Vagina (tissue), 2 donors: Measurements from ENCODE around the gene RGS17. TPM values are rescaled to one million over a fixed set of nuclear protein-coding genes. Genes with fewer than 3 reads are reported as not detected.
"Not testable (repeated sequence)": the region's sequence is repeated elsewhere in the genome, so short reads cannot be mapped to it uniquely, and the experiment has no call there.

Experiments used
- DNase-seq, 2 donors: peaks; one replicate each; pipeline ENCODE4 v3.0.0-alpha.2; 2017; ENCODE audit errors: extremely low spot score in 2 of 2
- H3K27ac ChIP-seq: fragments of 200-600 bp; sonication (generic); one replicate; pipeline ENCODE4 v1.5.1; 2019
- H3K27me3 ChIP-seq: fragments of 200-600 bp; sonication (generic); one replicate; pipeline ENCODE4 v1.5.1; 2019
- H3K36me3 ChIP-seq, 2 donors: fragments of 200-600 bp; sonication (generic); one replicate each; pipeline ENCODE4 v1.5.1; 2017 to 2019
- H3K4me1 ChIP-seq: fragments of 200-600 bp; sonication (generic); one replicate; pipeline ENCODE4 v1.5.1; 2019
- H3K4me3 ChIP-seq, 2 donors: fragments of 200-600 bp; sonication (generic); 1 replicate in 1 of 2; 2 replicates in 1 of 2; pipeline ENCODE4 v1.5.1; 2016 to 2019
- H3K9me3 ChIP-seq: fragments of 200-600 bp; sonication (generic); one replicate; pipeline ENCODE4 v1.5.1; 2019
- POLR2A ChIP-seq, 2 donors: fragments of 450-650 bp; IDR thresholded peaks; one replicate each; pipeline ENCODE4 v1.6.1; 2017; ENCODE audit warnings: antibody characterized with exemption in 2 of 2, mild to moderate bottlenecking in 2 of 2, moderate library complexity in 2 of 2
- POLR2AphosphoS5 ChIP-seq, 2 donors: sonication (generic); formaldehyde crosslinking; IDR thresholded peaks; one replicate each; pipeline ENCODE4 v1.9.0; 2017; ENCODE audit warnings: antibody characterized with exemption in 2 of 2, mild to moderate bottlenecking in 2 of 2, low read depth in 1 of 2; ENCODE audit not compliant: insufficient read depth in 1 of 2
- intact Hi-C: fragments of 100-400 bp; cut with DNase I; formaldehyde crosslinking; loops from one replicate; pipeline ENCODE4 v1.15.1; 2023
- total RNA-seq: library from RNA; depleted of rRNA; stranded (reverse); fragments of >200 nt; gene quantifications from one replicate; pipeline ENCODE4 v1.2.3, GENCODE V29; 2016
- TF ChIP-seq, protein P1 (sequence below), 3 experiments: fragments of 450-650 bp in 2 of 3; fragments of 200-600 bp in 1 of 3; sonication (generic) in 1 of 3; IDR thresholded peaks; one replicate each; pipeline ENCODE4 v1.5.1; 2017 to 2019; ENCODE audit warnings: antibody characterized with exemption in 3 of 3, mild to moderate bottlenecking in 2 of 3, moderate library complexity in 2 of 3

Gene RGS17
- total RNA-seq, 1 donor from 2014 or later = 0.25 TPM

DNA sequence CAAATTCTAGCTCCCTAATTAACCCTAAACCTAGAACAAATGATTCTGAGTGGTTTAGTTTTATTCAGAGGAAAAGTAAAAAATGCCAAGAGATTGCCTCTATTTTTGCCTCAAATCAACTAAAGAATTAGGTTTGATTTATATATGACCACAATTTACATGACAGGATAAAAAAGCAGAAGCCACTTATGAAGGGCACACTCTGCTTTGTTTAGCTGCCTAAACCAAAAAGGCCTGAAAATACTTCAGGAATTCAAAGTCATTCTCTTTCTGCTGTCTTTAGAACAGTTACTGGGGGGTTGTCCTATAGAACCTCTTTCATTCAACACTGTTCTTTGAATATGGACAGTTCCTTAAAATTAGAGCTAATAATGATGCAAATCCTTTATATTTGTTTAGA is 153.5 kb downstream of the RGS17 start:
- no peaks in the 10 kb centered on the region for H3K9me3 ChIP-seq
- H3K36me3 ChIP-seq = peaks cover 0 to 16% of the 10 kb centered on the region in 2 donors
- H3K4me1 ChIP-seq = peaks cover 19% of the 10 kb centered on the region
- TF ChIP-seq POLR2AphosphoS5 (IDR thresholded peaks at IDR 0.05; ENCODE audit: insufficient read depth in 1 of 2, low read depth in 1 of 2) (no peak), POLR2A (IDR thresholded peaks at IDR 0.05) (no peak)
- TF ChIP-seq, protein P1, sequence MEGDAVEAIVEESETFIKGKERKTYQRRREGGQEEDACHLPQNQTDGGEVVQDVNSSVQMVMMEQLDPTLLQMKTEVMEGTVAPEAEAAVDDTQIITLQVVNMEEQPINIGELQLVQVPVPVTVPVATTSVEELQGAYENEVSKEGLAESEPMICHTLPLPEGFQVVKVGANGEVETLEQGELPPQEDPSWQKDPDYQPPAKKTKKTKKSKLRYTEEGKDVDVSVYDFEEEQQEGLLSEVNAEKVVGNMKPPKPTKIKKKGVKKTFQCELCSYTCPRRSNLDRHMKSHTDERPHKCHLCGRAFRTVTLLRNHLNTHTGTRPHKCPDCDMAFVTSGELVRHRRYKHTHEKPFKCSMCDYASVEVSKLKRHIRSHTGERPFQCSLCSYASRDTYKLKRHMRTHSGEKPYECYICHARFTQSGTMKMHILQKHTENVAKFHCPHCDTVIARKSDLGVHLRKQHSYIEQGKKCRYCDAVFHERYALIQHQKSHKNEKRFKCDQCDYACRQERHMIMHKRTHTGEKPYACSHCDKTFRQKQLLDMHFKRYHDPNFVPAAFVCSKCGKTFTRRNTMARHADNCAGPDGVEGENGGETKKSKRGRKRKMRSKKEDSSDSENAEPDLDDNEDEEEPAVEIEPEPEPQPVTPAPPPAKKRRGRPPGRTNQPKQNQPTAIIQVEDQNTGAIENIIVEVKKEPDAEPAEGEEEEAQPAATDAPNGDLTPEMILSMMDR (IDR thresholded peaks at IDR 0.05) = no peak
- intact Hi-C loops = no loop called here
- H3K27ac ChIP-seq = no peak overlapping the region
- no peak overlapping the region for H3K4me3 ChIP-seq
- no peak for DNase-seq
- H3K27me3 ChIP-seq = no peaks in the 10 kb centered on the region

DNA sequence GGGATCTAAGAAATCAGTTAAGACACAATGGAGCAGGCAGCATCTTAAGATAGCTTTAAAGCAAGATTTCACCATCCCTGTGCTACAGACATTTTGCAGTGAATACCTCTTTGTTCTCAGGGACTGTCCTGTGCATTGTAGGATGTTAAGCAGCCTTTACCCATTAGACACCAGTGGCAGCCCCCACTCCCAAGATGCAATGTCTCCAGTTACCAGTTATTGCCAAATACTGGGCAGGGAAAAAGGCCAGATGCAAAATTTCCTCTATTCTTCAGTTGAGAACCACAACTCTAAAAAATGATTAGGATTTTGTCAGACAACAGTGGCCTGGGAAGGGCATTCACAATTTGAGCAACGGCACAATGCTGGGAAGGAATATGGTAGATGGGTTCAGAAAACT is 154.3 kb downstream of the RGS17 start:
- no peak overlapping the region for H3K27ac ChIP-seq
- DNase-seq = no peak
- peaks cover 11% of the 10 kb centered on the region for H3K4me1 ChIP-seq
- TF ChIP-seq POLR2A (IDR thresholded peaks at IDR 0.05) (no peak), POLR2AphosphoS5 (IDR thresholded peaks at IDR 0.05; ENCODE audit: insufficient read depth in 1 of 2, low read depth in 1 of 2) (no peak)
- TF ChIP-seq, protein P1 (IDR thresholded peaks at IDR 0.05) = no peak
- H3K36me3 ChIP-seq = peaks cover under 1 to 19% of the 10 kb centered on the region in 2 donors
- no peak overlapping the region for H3K4me3 ChIP-seq
- no peaks in the 10 kb centered on the region for H3K9me3 ChIP-seq
- no peaks in the 10 kb centered on the region for H3K27me3 ChIP-seq
- intact Hi-C loops = no loop called here

DNA sequence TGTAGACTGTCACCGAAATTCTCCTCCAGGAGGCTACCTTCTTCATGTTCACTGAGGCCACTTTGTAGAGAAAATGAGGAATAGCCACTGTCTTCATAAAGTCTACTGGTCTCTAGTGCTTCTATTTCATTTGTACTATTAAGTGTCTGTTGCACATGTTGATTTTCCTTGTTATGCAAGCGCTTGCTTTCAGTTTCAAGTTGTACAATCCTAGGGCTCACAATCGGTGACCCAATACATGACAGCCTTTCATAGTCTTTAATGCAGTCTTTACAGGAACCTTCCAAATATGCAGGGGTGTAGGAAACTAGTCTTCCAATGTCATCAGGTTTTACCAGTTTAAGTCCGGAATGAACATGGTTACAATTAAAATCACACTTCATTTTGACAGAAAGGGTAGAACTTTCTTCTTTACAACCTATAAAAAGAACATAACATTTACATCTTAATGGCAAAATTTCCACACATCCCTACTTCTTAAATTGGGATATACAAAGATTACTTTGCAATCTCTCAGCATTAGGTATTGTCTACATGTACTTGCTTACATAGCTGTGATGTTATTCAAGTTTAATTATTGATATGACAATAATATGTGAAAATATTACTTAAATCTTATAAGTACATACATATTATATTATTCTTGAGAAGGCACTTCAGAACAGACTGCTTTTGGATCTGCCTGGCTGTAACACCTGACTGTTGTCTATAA is 155.7 kb downstream of the RGS17 start:
- no peaks in the 10 kb centered on the region for H3K4me1 ChIP-seq
- TF ChIP-seq, protein P1 (IDR thresholded peaks at IDR 0.05) = no peak
- no peak for TF ChIP-seq POLR2A (IDR thresholded peaks at IDR 0.05)
- TF ChIP-seq POLR2AphosphoS5 (IDR thresholded peaks at IDR 0.05; ENCODE audit: insufficient read depth in 1 of 2, low read depth in 1 of 2) = no peak
- intact Hi-C loops = no loop called here
- no peak overlapping the region for H3K4me3 ChIP-seq
- no peaks in the 10 kb centered on the region for H3K9me3 ChIP-seq
- H3K27ac ChIP-seq = no peak overlapping the region
- H3K36me3 ChIP-seq = peaks cover 4 to 33% of the 10 kb centered on the region in 2 donors
- DNase-seq = no peak
- H3K27me3 ChIP-seq = no peaks in the 10 kb centered on the region

DNA sequence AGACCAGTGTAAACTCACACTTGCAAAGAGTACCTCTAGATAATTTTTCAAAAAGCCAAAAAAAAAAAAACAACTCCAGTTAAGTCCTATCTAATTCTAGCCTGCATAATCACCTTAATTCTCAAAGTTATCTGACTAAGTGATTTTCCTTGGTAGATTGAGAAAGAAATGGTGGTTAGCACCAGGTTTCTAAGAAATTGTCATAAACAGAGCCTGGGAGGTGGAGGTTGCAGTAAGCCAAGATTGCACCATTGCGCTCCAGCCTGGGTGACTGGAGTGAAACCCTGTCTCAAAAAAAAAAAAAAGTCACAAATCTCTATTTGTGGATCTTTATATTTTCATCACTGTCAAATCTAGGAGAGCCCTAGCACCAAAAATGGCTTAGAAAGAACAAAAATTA is 157.2 kb downstream of the RGS17 start:
- Histone ChIP-seq H3K36me3 (peaks cover 4 to 45% of the 10 kb centered on the region in 2 donors), H3K27ac (no peak overlapping the region), H3K4me3 (no peak overlapping the region), H3K27me3 (no peaks in the 10 kb centered on the region), H3K4me1 (no peaks in the 10 kb centered on the region), H3K9me3 (no peaks in the 10 kb centered on the region)
- intact Hi-C loops = no loop called here
- TF ChIP-seq POLR2AphosphoS5 (IDR thresholded peaks at IDR 0.05; ENCODE audit: insufficient read depth in 1 of 2, low read depth in 1 of 2) (no peak), POLR2A (IDR thresholded peaks at IDR 0.05) (no peak)
- TF ChIP-seq, protein P1 (IDR thresholded peaks at IDR 0.05) = no peak
- DNase-seq = no peak

DNA sequence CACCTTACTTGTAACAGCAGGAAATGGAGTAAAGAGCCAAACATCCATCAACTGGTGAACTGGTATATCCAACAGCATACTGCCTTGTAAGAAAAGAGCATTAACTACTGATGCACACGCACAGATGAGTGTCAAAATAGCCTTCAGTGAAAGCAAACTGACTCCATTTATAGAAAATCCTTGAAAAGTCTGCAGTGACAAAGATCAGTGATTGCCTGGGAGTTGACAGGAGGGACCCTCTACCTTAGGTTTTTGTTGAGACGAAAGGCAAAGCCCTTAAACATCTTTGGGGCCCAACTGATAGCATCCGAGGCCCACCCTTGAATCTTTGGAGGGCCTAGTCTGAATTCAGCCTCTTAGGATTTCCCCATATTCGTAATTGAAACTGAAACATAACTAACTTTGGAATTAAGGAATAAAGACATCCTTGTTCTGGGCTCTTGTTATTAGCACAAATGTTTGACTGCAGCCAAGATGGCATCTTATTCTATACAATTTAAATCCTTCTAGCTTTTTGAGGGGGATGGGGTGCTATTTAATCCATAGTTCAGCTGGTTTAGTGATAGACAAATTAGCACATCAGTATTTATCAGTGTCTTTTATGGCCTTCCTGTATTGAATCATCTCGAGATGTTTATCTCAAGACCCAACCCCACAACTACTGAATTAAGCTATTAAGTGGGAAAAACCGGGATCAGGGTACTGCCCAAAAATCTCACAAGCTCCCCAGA is 161.2 kb downstream of the RGS17 start:
- H3K9me3 ChIP-seq = no peaks in the 10 kb centered on the region
- intact Hi-C loops = no loop called here
- H3K27me3 ChIP-seq = no peaks in the 10 kb centered on the region
- H3K36me3 ChIP-seq = peaks cover 4 to 43% of the 10 kb centered on the region in 2 donors
- no peak overlapping the region for H3K4me3 ChIP-seq
- no peak overlapping the region for H3K27ac ChIP-seq
- TF ChIP-seq POLR2A (IDR thresholded peaks at IDR 0.05) (no peak), POLR2AphosphoS5 (IDR thresholded peaks at IDR 0.05; ENCODE audit: insufficient read depth in 1 of 2, low read depth in 1 of 2) (no peak)
- TF ChIP-seq, protein P1 (IDR thresholded peaks at IDR 0.05) = no peak
- no peaks in the 10 kb centered on the region for H3K4me1 ChIP-seq
- DNase-seq = no peak

DNA sequence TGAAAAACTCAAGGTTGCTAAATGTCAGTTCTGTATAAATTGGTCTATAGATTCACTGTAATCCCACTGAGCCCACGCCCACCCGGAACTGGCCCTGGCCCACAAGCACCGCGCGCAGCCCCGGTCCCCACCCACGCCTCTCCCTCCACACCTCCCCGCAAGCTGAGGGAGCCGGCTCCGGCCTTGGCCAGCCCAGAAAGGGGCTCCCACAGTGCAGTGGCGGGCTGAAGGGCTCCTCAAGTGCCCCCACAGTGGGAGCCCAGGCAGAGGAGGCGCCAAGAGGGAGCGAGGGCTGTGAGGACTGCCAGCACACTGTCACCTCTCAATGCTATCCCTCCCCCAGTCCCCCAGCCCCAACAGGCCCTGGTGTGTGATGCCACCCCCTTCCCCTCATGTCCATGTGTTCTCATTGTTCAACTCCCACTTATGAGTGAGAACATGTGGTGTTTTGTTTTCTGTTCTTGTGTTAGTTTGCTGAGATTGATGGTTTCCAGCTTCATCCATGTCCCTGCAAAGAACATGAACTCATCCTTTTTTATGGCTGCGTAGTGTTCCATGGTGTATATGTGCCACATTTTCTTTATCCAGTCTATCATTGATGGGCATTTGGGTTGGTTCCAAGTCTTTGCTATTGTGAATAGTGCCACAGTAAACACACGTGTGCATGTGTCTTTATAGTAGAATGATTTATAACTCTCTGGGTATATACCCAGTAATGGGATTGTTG is 164.8 kb downstream of the RGS17 start:
- intact Hi-C loops, H3K4me3 ChIP-seq, H3K9me3 ChIP-seq, H3K27me3 ChIP-seq, DNase-seq, H3K27ac ChIP-seq, H3K4me1 ChIP-seq: not testable (repeated sequence)
- peaks cover 0 to 22% of the 10 kb centered on the region in 2 donors for H3K36me3 ChIP-seq
